ENCODE results near the gene TMEM53. TPM values are rescaled to one million over a fixed set of nuclear protein-coding genes. Genes with fewer than 3 reads are reported as not detected.

TMEM53 gene
- total RNA-seq, 1 donor from 2014 or later = 7.9 TPM

DNA sequence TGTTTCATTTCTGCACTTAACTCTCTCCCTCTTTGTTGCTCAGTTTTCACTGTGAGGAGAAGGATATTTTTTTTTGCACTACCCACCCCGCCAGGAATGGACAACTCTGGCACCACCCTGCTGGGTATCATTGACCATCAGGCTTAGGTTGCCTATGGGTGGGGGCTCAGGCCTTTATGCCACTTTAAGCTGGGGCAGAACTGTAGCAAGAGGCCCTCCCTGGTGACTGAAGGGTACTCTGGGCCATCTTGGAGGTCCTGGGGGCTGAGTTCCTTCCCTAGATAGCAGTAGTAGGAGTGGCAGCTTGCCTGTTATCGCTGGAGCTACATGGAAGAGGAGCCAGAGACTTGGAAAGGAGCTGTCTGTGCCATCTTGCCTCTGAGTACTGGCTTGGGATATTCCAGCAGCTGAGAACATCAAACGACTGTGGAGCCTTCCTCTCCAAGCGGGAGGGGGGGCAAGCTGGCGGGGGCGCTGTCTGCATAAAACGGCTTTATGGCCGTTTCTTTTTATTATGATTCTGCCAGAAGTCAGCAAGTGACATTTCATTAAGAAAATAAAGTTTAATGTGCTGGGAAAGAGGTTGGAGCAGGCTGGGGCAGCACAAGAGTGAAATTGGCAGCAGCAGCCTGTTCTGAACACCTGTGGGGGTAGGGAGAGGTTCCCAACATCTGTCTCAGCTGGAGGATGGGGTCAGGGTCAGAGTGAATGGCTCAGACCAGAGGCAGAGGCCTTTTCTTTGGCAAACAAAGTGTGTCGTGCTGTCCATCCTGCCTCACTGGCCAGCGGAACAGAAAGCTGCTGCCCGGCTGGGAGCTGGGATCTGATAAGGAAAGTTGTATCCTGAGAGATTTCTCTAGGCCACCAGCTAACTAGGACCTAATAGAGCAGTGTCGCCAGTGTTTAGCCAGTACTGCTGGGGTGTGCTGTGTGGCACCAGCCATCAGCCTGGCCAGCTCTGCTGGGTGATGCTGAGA, 32.9 kb downstream of the TMEM53 start:
- TF ChIP-seq POLR2A (IDR thresholded peaks at IDR 0.05) = no peak
- TF ChIP-seq, protein P1, sequence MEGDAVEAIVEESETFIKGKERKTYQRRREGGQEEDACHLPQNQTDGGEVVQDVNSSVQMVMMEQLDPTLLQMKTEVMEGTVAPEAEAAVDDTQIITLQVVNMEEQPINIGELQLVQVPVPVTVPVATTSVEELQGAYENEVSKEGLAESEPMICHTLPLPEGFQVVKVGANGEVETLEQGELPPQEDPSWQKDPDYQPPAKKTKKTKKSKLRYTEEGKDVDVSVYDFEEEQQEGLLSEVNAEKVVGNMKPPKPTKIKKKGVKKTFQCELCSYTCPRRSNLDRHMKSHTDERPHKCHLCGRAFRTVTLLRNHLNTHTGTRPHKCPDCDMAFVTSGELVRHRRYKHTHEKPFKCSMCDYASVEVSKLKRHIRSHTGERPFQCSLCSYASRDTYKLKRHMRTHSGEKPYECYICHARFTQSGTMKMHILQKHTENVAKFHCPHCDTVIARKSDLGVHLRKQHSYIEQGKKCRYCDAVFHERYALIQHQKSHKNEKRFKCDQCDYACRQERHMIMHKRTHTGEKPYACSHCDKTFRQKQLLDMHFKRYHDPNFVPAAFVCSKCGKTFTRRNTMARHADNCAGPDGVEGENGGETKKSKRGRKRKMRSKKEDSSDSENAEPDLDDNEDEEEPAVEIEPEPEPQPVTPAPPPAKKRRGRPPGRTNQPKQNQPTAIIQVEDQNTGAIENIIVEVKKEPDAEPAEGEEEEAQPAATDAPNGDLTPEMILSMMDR (IDR thresholded peaks at IDR 0.05) = no peak
- TF ChIP-seq POLR2AphosphoS5 (IDR thresholded peaks at IDR 0.05; ENCODE audit: insufficient read depth in 1 of 2, low read depth in 1 of 2) = no peak
- Histone ChIP-seq H3K4me3 (no peak overlapping the region), H3K36me3 (peaks cover 0 to 84% of the 10 kb centered on the region in 2 donors), H3K4me1 (no peaks in the 10 kb centered on the region), H3K27ac (no peak overlapping the region), H3K27me3 (no peaks in the 10 kb centered on the region), H3K9me3 (no peaks in the 10 kb centered on the region)
- intact Hi-C loops (cut with DNase I) = no loop called here
- DNase-seq (ENCODE audit: extremely low spot score in 2 of 2) = no peak

GRCh38 chr1:44640200-44640853, 34.0 kb downstream of the TMEM53 start:
- DNase-seq (ENCODE audit: extremely low spot score in 2 of 2) = no peak
- H3K36me3 ChIP-seq = peaks cover 0 to 85% of the 10 kb centered on the region in 2 donors
- H3K27me3 ChIP-seq = no peaks in the 10 kb centered on the region
- intact Hi-C loops (cut with DNase I) = no loop called here
- H3K4me1 ChIP-seq = no peaks in the 10 kb centered on the region
- H3K27ac ChIP-seq = no peak overlapping the region
- no peaks in the 10 kb centered on the region for H3K9me3 ChIP-seq
- H3K4me3 ChIP-seq = no peak overlapping the region
- no peak for TF ChIP-seq POLR2A (IDR thresholded peaks at IDR 0.05)
- TF ChIP-seq, protein P1 (IDR thresholded peaks at IDR 0.05) = no peak
- no peak for TF ChIP-seq POLR2AphosphoS5 (IDR thresholded peaks at IDR 0.05; ENCODE audit: insufficient read depth in 1 of 2, low read depth in 1 of 2)

DNA sequence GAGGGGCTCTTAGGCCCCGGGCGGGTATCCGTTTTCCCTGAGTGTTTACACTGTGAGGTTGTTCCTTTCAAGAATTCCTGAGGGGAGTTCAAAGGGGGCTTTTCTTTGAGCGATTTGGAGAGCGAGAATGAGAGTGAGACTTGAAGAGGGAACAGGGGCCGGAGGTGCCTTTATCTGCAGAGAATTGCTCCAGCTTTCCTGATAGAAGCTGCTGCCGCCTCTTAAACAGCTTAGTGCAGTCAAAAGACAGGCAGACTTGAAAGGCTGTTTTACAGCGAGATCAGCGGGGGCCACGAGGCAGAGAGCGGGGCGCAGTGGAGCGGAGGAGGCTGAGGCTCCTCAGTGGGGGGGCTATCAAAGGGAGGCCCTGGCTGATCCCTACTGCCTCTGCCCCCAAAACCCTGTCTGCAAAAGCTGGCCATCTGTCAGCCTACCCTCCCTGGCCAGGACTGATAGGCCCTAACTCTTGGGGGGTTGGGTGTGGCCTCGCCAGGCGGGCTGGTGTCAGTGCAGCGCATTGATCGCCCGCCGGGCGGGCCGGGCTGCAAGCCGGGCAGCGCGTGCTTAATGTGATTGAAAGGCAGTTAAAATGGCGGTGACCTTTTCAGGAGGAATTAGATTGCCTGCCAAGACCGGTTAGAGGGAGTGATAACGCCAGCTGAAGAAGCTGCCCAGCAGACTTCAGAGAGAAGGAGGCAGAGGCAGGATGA, 36.4 kb downstream of the TMEM53 start:
- H3K4me1 ChIP-seq = peaks cover 19% of the 10 kb centered on the region
- no peak for TF ChIP-seq POLR2AphosphoS5 (IDR thresholded peaks at IDR 0.05; ENCODE audit: insufficient read depth in 1 of 2, low read depth in 1 of 2)
- TF ChIP-seq, protein P1 (IDR thresholded peaks at IDR 0.05) = no peak
- TF ChIP-seq POLR2A (IDR thresholded peaks at IDR 0.05) = no peak
- H3K4me3 ChIP-seq = no peak overlapping the region
- H3K27me3 ChIP-seq = no peaks in the 10 kb centered on the region
- no peak for DNase-seq (ENCODE audit: extremely low spot score in 2 of 2)
- peaks cover 0 to 71% of the 10 kb centered on the region in 2 donors for H3K36me3 ChIP-seq
- intact Hi-C loops (cut with DNase I) = no loop called here
- H3K9me3 ChIP-seq = no peaks in the 10 kb centered on the region
- no peak overlapping the region for H3K27ac ChIP-seq

DNA sequence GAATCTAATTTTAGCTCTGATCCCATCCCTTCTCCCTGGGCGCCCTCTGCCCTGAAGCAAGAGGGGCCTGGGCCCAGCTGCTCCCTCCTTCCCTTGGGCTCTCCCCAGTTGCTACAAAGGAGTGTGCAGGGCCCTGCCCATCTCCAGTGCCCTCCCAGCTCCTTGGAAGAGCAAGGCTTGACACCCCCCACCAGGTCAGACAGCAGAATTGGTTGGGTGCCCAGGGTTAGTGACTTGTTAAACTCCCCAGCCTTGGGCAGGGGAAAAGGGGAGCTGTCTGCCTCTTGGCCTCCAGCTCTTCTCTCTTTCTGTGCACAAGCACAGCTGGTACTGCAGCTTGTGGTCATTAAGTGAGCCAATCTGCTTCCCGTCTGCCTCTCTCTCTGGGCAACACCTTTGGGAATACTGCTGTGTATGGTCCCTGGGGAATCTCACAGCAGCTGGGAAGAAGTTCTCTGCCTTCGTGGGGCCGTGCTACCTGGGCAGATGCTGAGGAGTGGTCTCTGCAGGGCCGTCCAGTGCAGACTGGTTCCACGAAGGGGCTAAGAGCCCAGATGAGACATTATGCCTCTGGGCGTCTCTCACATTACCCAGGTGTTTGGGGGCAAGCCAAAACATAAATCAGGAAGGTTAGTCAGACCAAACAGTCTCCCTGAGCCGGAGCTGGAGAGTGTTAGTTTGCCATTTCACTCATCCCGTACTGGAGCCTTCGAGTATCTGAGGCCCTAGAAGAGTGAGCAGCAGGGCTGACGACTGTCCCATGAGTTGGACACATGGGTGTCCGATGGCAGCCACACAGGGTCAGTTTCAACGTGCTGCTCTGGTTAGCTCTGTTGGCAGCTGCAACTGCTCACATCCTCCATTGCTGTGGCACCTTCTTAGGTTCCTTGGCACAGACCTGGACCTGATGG, 37.3 kb downstream of the TMEM53 start:
- H3K27ac ChIP-seq = no peak overlapping the region
- peaks cover 24% of the 10 kb centered on the region for H3K4me1 ChIP-seq
- DNase-seq (ENCODE audit: extremely low spot score in 2 of 2) = no peak
- TF ChIP-seq POLR2AphosphoS5 (IDR thresholded peaks at IDR 0.05; ENCODE audit: insufficient read depth in 1 of 2, low read depth in 1 of 2) (no peak), POLR2A (IDR thresholded peaks at IDR 0.05) (no peak)
- TF ChIP-seq, protein P1 (IDR thresholded peaks at IDR 0.05) = no peak
- H3K36me3 ChIP-seq = peaks cover 0 to 65% of the 10 kb centered on the region in 2 donors
- intact Hi-C loops (cut with DNase I) = no loop called here
- H3K4me3 ChIP-seq = no peak overlapping the region
- no peaks in the 10 kb centered on the region for H3K27me3 ChIP-seq
- no peaks in the 10 kb centered on the region for H3K9me3 ChIP-seq

Measured in vagina (tissue), 2 donors.